ENCODE results near the gene GABRG3. TPM values are rescaled to one million over a fixed set of nuclear protein-coding genes. Genes with fewer than 3 reads are reported as not detected.

The GABRG3 gene
- total RNA-seq, 1 experiment from 2014 or later, result 0.15 TPM

DNA sequence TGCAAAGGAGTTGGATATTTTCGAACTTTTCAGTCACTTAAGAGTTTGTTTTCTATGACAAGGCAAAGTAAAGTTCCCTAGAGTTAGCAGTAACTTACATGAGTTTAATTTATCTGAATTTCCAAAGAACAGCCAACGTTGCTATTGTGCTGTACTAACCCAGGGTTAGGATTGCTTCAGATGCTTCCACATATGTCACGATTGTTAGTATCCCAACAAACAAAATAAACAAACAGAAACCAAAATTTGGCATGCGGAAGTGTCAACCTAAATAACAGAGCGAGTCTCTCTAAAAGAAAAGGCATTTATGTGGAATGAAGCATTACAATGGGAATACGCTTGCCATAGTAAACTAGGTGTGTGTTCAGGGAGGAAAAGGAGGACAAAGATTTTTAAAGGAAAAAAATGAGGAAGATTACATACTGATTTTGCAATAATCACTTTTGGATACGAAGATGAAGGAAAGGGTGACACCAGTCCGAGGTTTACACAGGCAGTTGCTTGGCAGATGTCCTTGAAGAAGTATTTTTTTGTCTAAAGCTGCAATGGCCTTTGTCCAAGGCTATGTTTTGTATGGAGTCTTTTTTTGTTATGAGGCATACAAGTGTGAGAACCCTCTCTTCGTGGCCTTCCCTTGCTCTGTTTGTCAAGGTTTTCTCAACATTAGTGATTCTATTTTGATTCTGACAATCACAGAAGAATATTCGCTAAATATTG lies 267.9 kb downstream of the GABRG3 start:
- Histone ChIP-seq H3K27me3 (ENCODE audit: insufficient read depth, low read length) (no peaks in the 10 kb centered on the region), H3K9ac (ENCODE audit: extremely low read depth, insufficient read length, low read length) (no peak overlapping the region), H3K9me3 (ENCODE audit: control insufficient read depth, low read depth, low read length) (no peaks in the 10 kb centered on the region), H4K20me1 (ENCODE audit: control insufficient read depth, insufficient read depth, insufficient read length) (no peaks in the 10 kb centered on the region), H2BK20ac (ENCODE audit: low read depth, low read length, poor library complexity, severe bottlenecking) (no peak overlapping the region), H4K8ac (replicated peaks; ENCODE audit: insufficient read length, low read depth, low read length) (no peak overlapping the region), H3K4me1 (ENCODE audit: insufficient read depth, low read length) (no peaks in the 10 kb centered on the region), H2AFZ (ENCODE audit: low read length) (no peak overlapping the region), H3K14ac (ENCODE audit: insufficient read depth, low read length) (no peak overlapping the region), H3K23ac (ENCODE audit: insufficient read length, low read depth, low read length) (no peak overlapping the region), H3K4ac (ENCODE audit: low read depth, low read length) (no peak overlapping the region), H2BK120ac (ENCODE audit: low read depth, low read length, poor library complexity, severe bottlenecking) (no peak overlapping the region), H3K18ac (ENCODE audit: insufficient read length, low read depth, low read length) (no peak overlapping the region), H4K5ac (ENCODE audit: insufficient read length, low read depth, low read length) (no peak overlapping the region), H3K79me1 (ENCODE audit: insufficient read depth, low read depth, low read length, poor library complexity, severe bottlenecking) (no peaks in the 10 kb centered on the region), H3T11ph (ENCODE audit: low read length) (no peak overlapping the region), H2BK5ac (ENCODE audit: insufficient read length, low read length) (no peak overlapping the region), H3K27ac (ENCODE audit: insufficient read length, low read depth, low read length) (no peak overlapping the region), H2AK5ac (ENCODE audit: insufficient read length, low read length) (no peak overlapping the region), H3K79me2 (ENCODE audit: insufficient read depth, low read length) (no peaks in the 10 kb centered on the region), H4K91ac (ENCODE audit: insufficient read length, low read depth, low read length) (no peak overlapping the region), H3K56ac (ENCODE audit: insufficient read length, low read depth, low read length) (no peak overlapping the region), H3K23me2 (ENCODE audit: insufficient read length, low read depth, low read length, poor library complexity, severe bottlenecking) (no peaks in the 10 kb centered on the region), H2BK15ac (ENCODE audit: low read depth, low read length) (no peak overlapping the region), H3K4me2 (ENCODE audit: insufficient read depth, insufficient read length, low read length) (no peak overlapping the region), H2BK12ac (ENCODE audit: insufficient read length, low read depth, low read length) (no peak overlapping the region)
- Mint-ChIP-seq H3K36me3 (ENCODE audit: insufficient read depth in 1 of 3, low read depth in 3 of 3) (no peaks in the 10 kb centered on the region), H3K4me1 (peaks cover 5 to 6% of the 10 kb centered on the region in 2 experiments; a peak in 3 of 4 replicates), H3K4me3 (no peak overlapping the region), H3K27ac (no peak overlapping the region), H3K27me3 (ENCODE audit: low read depth) (peaks cover 2% of the 10 kb centered on the region; the same call in 1 of the 2 replicates), H3K9me3 (no peaks in the 10 kb centered on the region)
- TF ChIP-seq, protein P1, sequence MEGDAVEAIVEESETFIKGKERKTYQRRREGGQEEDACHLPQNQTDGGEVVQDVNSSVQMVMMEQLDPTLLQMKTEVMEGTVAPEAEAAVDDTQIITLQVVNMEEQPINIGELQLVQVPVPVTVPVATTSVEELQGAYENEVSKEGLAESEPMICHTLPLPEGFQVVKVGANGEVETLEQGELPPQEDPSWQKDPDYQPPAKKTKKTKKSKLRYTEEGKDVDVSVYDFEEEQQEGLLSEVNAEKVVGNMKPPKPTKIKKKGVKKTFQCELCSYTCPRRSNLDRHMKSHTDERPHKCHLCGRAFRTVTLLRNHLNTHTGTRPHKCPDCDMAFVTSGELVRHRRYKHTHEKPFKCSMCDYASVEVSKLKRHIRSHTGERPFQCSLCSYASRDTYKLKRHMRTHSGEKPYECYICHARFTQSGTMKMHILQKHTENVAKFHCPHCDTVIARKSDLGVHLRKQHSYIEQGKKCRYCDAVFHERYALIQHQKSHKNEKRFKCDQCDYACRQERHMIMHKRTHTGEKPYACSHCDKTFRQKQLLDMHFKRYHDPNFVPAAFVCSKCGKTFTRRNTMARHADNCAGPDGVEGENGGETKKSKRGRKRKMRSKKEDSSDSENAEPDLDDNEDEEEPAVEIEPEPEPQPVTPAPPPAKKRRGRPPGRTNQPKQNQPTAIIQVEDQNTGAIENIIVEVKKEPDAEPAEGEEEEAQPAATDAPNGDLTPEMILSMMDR (conservative IDR thresholded peaks at IDR 0.05), result no peak
- WGBS (ENCODE audit: extremely low coverage, insufficient read length, low lambda C conversion rate), result no CpG with 5 or more reads among the region's 10 CpGs
- no peak for DNase-seq
